ENCODE results near the gene COL5A1. TPM values are rescaled to one million over a fixed set of nuclear protein-coding genes. Genes with fewer than 3 reads are reported as not detected.

The COL5A1 gene
- total RNA-seq, 1 experiment from 2014 or later, result 10.6 TPM

DNA sequence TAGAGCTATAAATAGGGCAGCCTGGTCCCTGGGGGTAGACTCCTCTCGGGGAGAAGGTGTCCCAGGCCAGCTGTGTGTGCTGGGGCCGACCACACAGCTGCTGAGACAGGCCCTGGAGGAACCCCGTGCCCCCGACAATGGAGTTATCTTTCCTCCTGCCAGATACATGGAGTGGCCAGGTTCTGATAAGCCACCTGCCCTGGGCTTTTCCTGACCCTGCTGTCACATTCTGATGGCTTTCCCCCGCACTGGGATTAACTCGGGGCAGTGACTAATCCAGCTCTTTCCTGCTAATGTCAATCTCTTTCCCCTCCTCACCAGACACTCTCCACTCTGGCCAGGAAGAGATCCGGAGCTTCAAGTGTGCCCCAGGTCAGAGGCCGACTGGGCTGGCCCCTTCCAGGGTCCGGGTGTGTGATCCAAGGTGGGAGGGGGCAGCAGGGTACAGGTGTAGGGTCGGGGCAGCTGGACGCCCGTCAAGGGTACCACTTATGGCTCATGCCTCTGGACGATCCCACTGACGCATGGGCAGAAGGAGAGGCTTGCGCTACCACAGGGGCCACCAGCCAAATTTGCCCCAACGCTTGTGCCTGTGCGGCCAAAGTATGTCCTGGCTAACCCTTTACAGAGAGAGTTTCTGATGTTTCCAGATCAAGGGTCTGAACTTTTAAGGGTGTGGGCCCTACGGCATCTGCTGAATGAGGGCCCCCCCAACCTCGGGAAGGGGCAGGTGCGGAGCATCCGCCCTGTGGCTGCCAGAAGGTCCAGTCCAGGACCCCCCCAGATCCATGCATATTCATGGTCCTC is 20.6 kb upstream of the COL5A1 start:
- H3K9me3 ChIP-seq (ENCODE audit: low read length), result no peaks in the 10 kb centered on the region
- H3K9me2 ChIP-seq (replicated peaks; ENCODE audit: low read length), result no peaks in the 10 kb centered on the region
- TF ChIP-seq EZH2phosphoT487 (IDR thresholded peaks at IDR 0.05; ENCODE audit: borderline replicate concordance, low read length) (no peak), EZH2 (IDR thresholded peaks at IDR 0.05; ENCODE audit: low read length, unreplicated experiment) (no peak), CTCF (conservative IDR thresholded peaks at IDR 0.05; ENCODE audit: low read depth, low read length) (no peak)
- peaks cover 18% of the 10 kb centered on the region for H3K4me1 ChIP-seq (ENCODE audit: insufficient read depth, low read length)
- DNase-seq, result no peak
- BruUV-seq (replicated peaks), result no TSS peak
- H2AFZ ChIP-seq (ENCODE audit: low read length), result no peak overlapping the region
- H3F3A ChIP-seq (ENCODE audit: low read length, unreplicated experiment), result no peaks in the 10 kb centered on the region
- ATAC-seq, result no peak
- H4K20me1 ChIP-seq (ENCODE audit: low read length), result no peaks in the 10 kb centered on the region
- ChIA-PET POLR2A (ENCODE audit: unreplicated experiment) (no interaction called here), CTCF (no interaction called here)
- H3K27ac ChIP-seq (ENCODE audit: low read length), result no peak overlapping the region
- H3K4me2 ChIP-seq (ENCODE audit: low read length), result no peak overlapping the region
- H3K27me3 ChIP-seq (ENCODE audit: low read length), result no peaks in the 10 kb centered on the region
- intact Hi-C loops (cut with micrococcal nuclease), result no loop called here
- H3K79me2 ChIP-seq (ENCODE audit: low read length), result no peaks in the 10 kb centered on the region
- no peak overlapping the region for H3K9ac ChIP-seq (ENCODE audit: low read length)
- no peak overlapping the region for H3K4me3 ChIP-seq (ENCODE audit: low read length)
- H3K36me3 ChIP-seq (ENCODE audit: low read depth, low read length), result no peaks in the 10 kb centered on the region

DNA sequence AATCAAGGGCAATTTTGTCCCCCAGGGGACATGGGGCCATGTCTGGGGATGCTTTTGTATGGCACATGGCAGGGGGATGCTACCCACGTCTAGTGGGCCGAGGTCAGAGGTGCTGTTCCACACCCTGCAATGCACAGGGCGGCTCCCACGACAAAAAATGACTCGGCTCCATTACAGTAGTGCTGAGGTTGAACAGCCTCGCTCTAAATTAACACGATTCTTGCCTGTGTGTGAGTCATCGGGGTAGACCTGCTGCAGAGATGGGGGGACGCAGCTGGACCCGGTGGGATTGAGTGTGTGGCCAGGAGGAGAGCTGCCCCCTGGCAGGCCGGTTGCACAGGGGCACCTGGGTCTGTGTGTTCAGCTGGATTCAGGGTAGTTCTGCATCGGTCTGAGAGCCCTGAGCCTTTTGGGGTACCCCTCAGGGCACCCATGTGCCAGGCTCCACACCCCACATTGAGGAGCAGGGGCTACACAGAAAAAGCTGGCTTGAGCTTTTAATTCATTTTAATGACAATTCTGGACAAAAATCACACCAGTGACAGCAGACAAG is 20.0 kb upstream of the COL5A1 start:
- H3K9ac ChIP-seq (ENCODE audit: low read length), result no peak overlapping the region
- no peaks in the 10 kb centered on the region for H3K27me3 ChIP-seq (ENCODE audit: low read length)
- no peaks in the 10 kb centered on the region for H4K20me1 ChIP-seq (ENCODE audit: low read length)
- ATAC-seq (no peak), DNase-seq (no peak)
- H3K4me1 ChIP-seq (ENCODE audit: insufficient read depth, low read length), result peaks cover 25% of the 10 kb centered on the region
- no peaks in the 10 kb centered on the region for H3K9me2 ChIP-seq (replicated peaks; ENCODE audit: low read length)
- H3K4me2 ChIP-seq (ENCODE audit: low read length), result no peak overlapping the region
- no peak overlapping the region for H2AFZ ChIP-seq (ENCODE audit: low read length)
- TF ChIP-seq EZH2phosphoT487 (IDR thresholded peaks at IDR 0.05; ENCODE audit: borderline replicate concordance, low read length), result no peak
- TF ChIP-seq EZH2 (IDR thresholded peaks at IDR 0.05; ENCODE audit: low read length, unreplicated experiment), result no peak
- TF ChIP-seq CTCF (conservative IDR thresholded peaks at IDR 0.05; ENCODE audit: low read depth, low read length), result no peak
- ChIA-PET CTCF (no interaction called here), POLR2A (ENCODE audit: unreplicated experiment) (no interaction called here)
- no peaks in the 10 kb centered on the region for H3F3A ChIP-seq (ENCODE audit: low read length, unreplicated experiment)
- intact Hi-C loops (cut with micrococcal nuclease), result no loop called here
- H3K36me3 ChIP-seq (ENCODE audit: low read depth, low read length), result no peaks in the 10 kb centered on the region
- no peak overlapping the region for H3K4me3 ChIP-seq (ENCODE audit: low read length)
- H3K27ac ChIP-seq (ENCODE audit: low read length), result no peak overlapping the region
- H3K9me3 ChIP-seq (ENCODE audit: low read length), result no peaks in the 10 kb centered on the region
- no TSS peak for BruUV-seq (replicated peaks)
- no peaks in the 10 kb centered on the region for H3K79me2 ChIP-seq (ENCODE audit: low read length)

DNA sequence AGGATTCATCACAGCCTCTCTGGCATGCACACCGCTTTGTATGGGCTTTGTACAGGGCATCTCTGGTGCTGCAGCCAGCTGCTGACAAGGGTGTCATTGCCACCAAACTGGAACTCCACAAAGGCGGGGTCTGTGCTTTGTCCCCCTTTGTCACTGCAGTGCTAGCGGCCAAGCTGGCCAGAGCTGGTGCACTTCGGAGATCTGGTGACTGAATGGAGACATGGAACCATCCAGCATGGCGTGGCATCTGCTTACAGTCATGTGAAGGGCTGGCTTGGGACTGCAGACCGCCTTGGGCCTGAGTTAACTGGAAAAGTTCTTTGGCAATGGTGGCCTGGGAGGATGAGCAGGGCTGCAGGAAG is 18.7 kb upstream of the COL5A1 start:
- Histone ChIP-seq H3K36me3 (ENCODE audit: low read depth, low read length) (no peaks in the 10 kb centered on the region), H3K4me2 (ENCODE audit: low read length) (no peak overlapping the region), H3K9me3 (ENCODE audit: low read length) (no peaks in the 10 kb centered on the region), H3K27ac (ENCODE audit: low read length) (no peak overlapping the region), H3K4me3 (ENCODE audit: low read length) (no peak overlapping the region), H3K9me2 (replicated peaks; ENCODE audit: low read length) (no peaks in the 10 kb centered on the region), H4K20me1 (ENCODE audit: low read length) (no peaks in the 10 kb centered on the region), H3K9ac (ENCODE audit: low read length) (no peak overlapping the region), H3F3A (ENCODE audit: low read length, unreplicated experiment) (no peaks in the 10 kb centered on the region), H3K27me3 (ENCODE audit: low read length) (no peaks in the 10 kb centered on the region), H2AFZ (ENCODE audit: low read length) (no peak overlapping the region), H3K4me1 (ENCODE audit: insufficient read depth, low read length) (peaks cover 28% of the 10 kb centered on the region), H3K79me2 (ENCODE audit: low read length) (no peaks in the 10 kb centered on the region)
- ATAC-seq (no peak), DNase-seq (no peak)
- POLR2A ChIA-PET (ENCODE audit: unreplicated experiment), result no interaction called here
- intact Hi-C loops (cut with micrococcal nuclease), result no loop called here
- CTCF ChIA-PET, result no interaction called here
- TF ChIP-seq EZH2phosphoT487 (IDR thresholded peaks at IDR 0.05; ENCODE audit: borderline replicate concordance, low read length) (no peak), EZH2 (IDR thresholded peaks at IDR 0.05; ENCODE audit: low read length, unreplicated experiment) (no peak)
- BruUV-seq (replicated peaks), result no TSS peak
